ENCODE measurements around the gene HERC5.

The HERC5 gene

GRCh38 chr4:88414755-88415154 is 42.2 kb upstream of the HERC5 start:
- H2AK5ac ChIP-seq (ENCODE audit: low read length) = no peak overlapping the region
- H3K18ac ChIP-seq (ENCODE audit: low read length) = no peak overlapping the region
- H4K5ac ChIP-seq (ENCODE audit: low read length) = no peak overlapping the region
- H3K27me3 ChIP-seq (ENCODE audit: insufficient read depth, low read length, poor library complexity) = no peaks in the 10 kb centered on the region
- H2BK5ac ChIP-seq (ENCODE audit: low read length) = no peak overlapping the region
- no peak overlapping the region for H3K4me2 ChIP-seq (ENCODE audit: low read length)
- H3K36me3 ChIP-seq (ENCODE audit: control insufficient read depth, insufficient read depth, low read length) = no peaks in the 10 kb centered on the region
- H2BK120ac ChIP-seq (ENCODE audit: low read depth, low read length) = no peak overlapping the region
- no peaks in the 10 kb centered on the region for H3K4me1 ChIP-seq (ENCODE audit: control insufficient read depth, low read depth, low read length)
- no peak for DNase-seq
- no peak overlapping the region for H3K23ac ChIP-seq (ENCODE audit: low read length)
- no CpG with 5 or more reads among the region's 4 CpGs for WGBS (ENCODE audit: extremely low coverage, insufficient coverage, low lambda C conversion rate)
- no peak overlapping the region for H3K4ac ChIP-seq (ENCODE audit: low read depth, low read length)
- no peak overlapping the region for H3K9ac ChIP-seq (ENCODE audit: low read length)
- no peaks in the 10 kb centered on the region for H3K79me1 ChIP-seq (ENCODE audit: low read length)
- no peak overlapping the region for H3K4me3 ChIP-seq (ENCODE audit: low read length)
- H4K8ac ChIP-seq (ENCODE audit: low read depth, low read length) = no peak overlapping the region
- H3K56ac ChIP-seq (ENCODE audit: low read length) = no peak overlapping the region
- H3K79me2 ChIP-seq (ENCODE audit: control insufficient read depth, insufficient read depth, low read length) = no peaks in the 10 kb centered on the region
- H3K27ac ChIP-seq (ENCODE audit: low read depth, low read length) = no peak overlapping the region
- no peak overlapping the region for H2BK15ac ChIP-seq (replicated peaks; ENCODE audit: low read depth)

- no peak overlapping the region for H2BK5ac ChIP-seq (ENCODE audit: low read length)
- H3K79me2 ChIP-seq (ENCODE audit: control insufficient read depth, insufficient read depth, low read length) = no peaks in the 10 kb centered on the region
- no peak overlapping the region for H2AK5ac ChIP-seq (ENCODE audit: low read length)
- no peak for DNase-seq
- H4K5ac ChIP-seq (ENCODE audit: low read length) = no peak overlapping the region
- H3K4me2 ChIP-seq (ENCODE audit: low read length) = no peak overlapping the region
- no peaks in the 10 kb centered on the region for H3K79me1 ChIP-seq (ENCODE audit: low read length)
- no peaks in the 10 kb centered on the region for H3K4me1 ChIP-seq (ENCODE audit: control insufficient read depth, low read depth, low read length)
- no peak overlapping the region for H2BK120ac ChIP-seq (ENCODE audit: low read depth, low read length)
- H3K9ac ChIP-seq (ENCODE audit: low read length) = no peak overlapping the region
- no peaks in the 10 kb centered on the region for H3K27me3 ChIP-seq (ENCODE audit: insufficient read depth, low read length, poor library complexity)
- no peak overlapping the region for H2BK15ac ChIP-seq (replicated peaks; ENCODE audit: low read depth)
- WGBS (ENCODE audit: extremely low coverage, insufficient coverage, low lambda C conversion rate) = no CpG with 5 or more reads among the region's 2 CpGs
- no peak overlapping the region for H3K18ac ChIP-seq (ENCODE audit: low read length)
- H3K36me3 ChIP-seq (ENCODE audit: control insufficient read depth, insufficient read depth, low read length) = no peaks in the 10 kb centered on the region
- H3K27ac ChIP-seq (ENCODE audit: low read depth, low read length) = no peak overlapping the region
- no peak overlapping the region for H3K4me3 ChIP-seq (ENCODE audit: low read length)
- no peak overlapping the region for H3K23ac ChIP-seq (ENCODE audit: low read length)
- no peak overlapping the region for H4K8ac ChIP-seq (ENCODE audit: low read depth, low read length)
- no peak overlapping the region for H3K56ac ChIP-seq (ENCODE audit: low read length)
- H3K4ac ChIP-seq (ENCODE audit: low read depth, low read length) = no peak overlapping the region
Observed at GRCh38 chr4:88415982-88416381, 40.9 kb upstream of the HERC5 start.

- no peak overlapping the region for H3K23ac ChIP-seq (ENCODE audit: low read length)
- H4K5ac ChIP-seq (ENCODE audit: low read length) = no peak overlapping the region
- H3K56ac ChIP-seq (ENCODE audit: low read length) = no peak overlapping the region
- H2BK15ac ChIP-seq (replicated peaks; ENCODE audit: low read depth) = no peak overlapping the region
- no peaks in the 10 kb centered on the region for H3K36me3 ChIP-seq (ENCODE audit: control insufficient read depth, insufficient read depth, low read length)
- no peak overlapping the region for H3K18ac ChIP-seq (ENCODE audit: low read length)
- H2BK120ac ChIP-seq (ENCODE audit: low read depth, low read length) = no peak overlapping the region
- H3K9ac ChIP-seq (ENCODE audit: low read length) = no peak overlapping the region
- H3K27me3 ChIP-seq (ENCODE audit: insufficient read depth, low read length, poor library complexity) = no peaks in the 10 kb centered on the region
- no CpG with 5 or more reads among the region's 3 CpGs for WGBS (ENCODE audit: extremely low coverage, insufficient coverage, low lambda C conversion rate)
- no peak overlapping the region for H3K4me3 ChIP-seq (ENCODE audit: low read length)
- H3K79me1 ChIP-seq (ENCODE audit: low read length) = no peaks in the 10 kb centered on the region
- no peak overlapping the region for H2AK5ac ChIP-seq (ENCODE audit: low read length)
- H2BK5ac ChIP-seq (ENCODE audit: low read length) = no peak overlapping the region
- H3K4me2 ChIP-seq (ENCODE audit: low read length) = no peak overlapping the region
- H3K4ac ChIP-seq (ENCODE audit: low read depth, low read length) = no peak overlapping the region
- no peak overlapping the region for H4K8ac ChIP-seq (ENCODE audit: low read depth, low read length)
- no peak overlapping the region for H3K27ac ChIP-seq (ENCODE audit: low read depth, low read length)
- DNase-seq = no peak
- no peaks in the 10 kb centered on the region for H3K79me2 ChIP-seq (ENCODE audit: control insufficient read depth, insufficient read depth, low read length)
- no peaks in the 10 kb centered on the region for H3K4me1 ChIP-seq (ENCODE audit: control insufficient read depth, low read depth, low read length)
Observed at GRCh38 chr4:88418411-88418810, 38.5 kb upstream of the HERC5 start.

DNA sequence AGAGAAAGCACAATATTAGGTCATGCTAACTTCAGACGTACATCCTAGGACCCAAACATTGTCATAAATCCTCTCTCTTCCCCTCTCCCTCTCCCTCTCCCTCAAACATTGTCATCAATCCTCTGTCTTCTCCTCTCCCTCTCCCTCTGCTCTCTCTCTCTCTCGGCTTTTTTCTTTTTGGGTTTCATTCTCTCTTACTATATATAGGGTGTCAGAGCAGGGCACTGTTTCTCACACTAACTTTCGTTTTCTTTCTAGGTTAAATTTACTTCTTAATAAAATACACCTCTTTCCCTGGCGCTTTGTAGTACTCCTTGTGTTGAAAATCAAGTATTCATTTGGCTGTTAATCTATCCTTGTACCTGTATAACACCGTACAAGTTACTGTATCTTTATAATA is 37.0 kb upstream of the HERC5 start:
- no peaks in the 10 kb centered on the region for H3K27me3 ChIP-seq (ENCODE audit: insufficient read depth, low read length, poor library complexity)
- no peak overlapping the region for H2BK5ac ChIP-seq (ENCODE audit: low read length)
- no peak overlapping the region for H2AK5ac ChIP-seq (ENCODE audit: low read length)
- H3K23ac ChIP-seq (ENCODE audit: low read length) = no peak overlapping the region
- H3K79me2 ChIP-seq (ENCODE audit: control insufficient read depth, insufficient read depth, low read length) = no peaks in the 10 kb centered on the region
- no peak overlapping the region for H3K4me2 ChIP-seq (ENCODE audit: low read length)
- H4K8ac ChIP-seq (ENCODE audit: low read depth, low read length) = no peak overlapping the region
- no peaks in the 10 kb centered on the region for H3K4me1 ChIP-seq (ENCODE audit: control insufficient read depth, low read depth, low read length)
- DNase-seq = no peak
- H4K5ac ChIP-seq (ENCODE audit: low read length) = no peak overlapping the region
- H3K27ac ChIP-seq (ENCODE audit: low read depth, low read length) = no peak overlapping the region
- H3K18ac ChIP-seq (ENCODE audit: low read length) = no peak overlapping the region
- H3K56ac ChIP-seq (ENCODE audit: low read length) = no peak overlapping the region
- WGBS (ENCODE audit: extremely low coverage, insufficient coverage, low lambda C conversion rate) = no CpG with 5 or more reads among the region's 5 CpGs
- no peaks in the 10 kb centered on the region for H3K36me3 ChIP-seq (ENCODE audit: control insufficient read depth, insufficient read depth, low read length)
- no peak overlapping the region for H3K4me3 ChIP-seq (ENCODE audit: low read length)
- H2BK120ac ChIP-seq (ENCODE audit: low read depth, low read length) = no peak overlapping the region
- H3K9ac ChIP-seq (ENCODE audit: low read length) = no peak overlapping the region
- no peak overlapping the region for H3K4ac ChIP-seq (ENCODE audit: low read depth, low read length)
- H2BK15ac ChIP-seq (replicated peaks; ENCODE audit: low read depth) = no peak overlapping the region
- H3K79me1 ChIP-seq (ENCODE audit: low read length) = no peaks in the 10 kb centered on the region

DNA sequence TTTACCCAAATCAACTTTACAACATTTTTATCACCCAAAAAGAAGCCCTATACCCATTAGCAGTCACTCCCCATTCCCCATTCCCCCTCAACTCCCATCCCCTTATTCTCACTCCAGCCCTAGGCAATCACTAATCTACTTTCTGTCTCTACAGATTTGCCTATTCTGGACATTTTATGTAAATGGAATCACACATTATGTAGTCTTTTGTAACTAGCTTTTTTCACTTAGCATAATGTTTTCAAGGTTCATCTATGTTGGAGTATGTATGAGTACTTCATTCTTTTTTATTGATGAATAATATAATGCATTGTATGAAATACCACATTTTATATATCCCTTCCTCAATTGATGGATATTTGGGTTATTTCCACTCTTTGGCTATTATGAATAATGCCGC is 36.1 kb upstream of the HERC5 start:
- WGBS (ENCODE audit: extremely low coverage, insufficient coverage, low lambda C conversion rate) = no CpG with 5 or more reads among the region's 1 CpG
- DNase-seq = no peak
- H4K8ac ChIP-seq (ENCODE audit: low read depth, low read length) = no peak overlapping the region
- H3K79me1 ChIP-seq (ENCODE audit: low read length) = no peaks in the 10 kb centered on the region
- H3K27ac ChIP-seq (ENCODE audit: low read depth, low read length) = no peak overlapping the region
- H2BK5ac ChIP-seq (ENCODE audit: low read length) = no peak overlapping the region
- no peak overlapping the region for H3K56ac ChIP-seq (ENCODE audit: low read length)
- no peak overlapping the region for H2BK15ac ChIP-seq (replicated peaks; ENCODE audit: low read depth)
- H3K36me3 ChIP-seq (ENCODE audit: control insufficient read depth, insufficient read depth, low read length) = no peaks in the 10 kb centered on the region
- no peak overlapping the region for H4K5ac ChIP-seq (ENCODE audit: low read length)
- H3K18ac ChIP-seq (ENCODE audit: low read length) = no peak overlapping the region
- H3K4ac ChIP-seq (ENCODE audit: low read depth, low read length) = no peak overlapping the region
- no peak overlapping the region for H3K23ac ChIP-seq (ENCODE audit: low read length)
- no peak overlapping the region for H2AK5ac ChIP-seq (ENCODE audit: low read length)
- H3K4me3 ChIP-seq (ENCODE audit: low read length) = no peak overlapping the region
- H3K27me3 ChIP-seq (ENCODE audit: insufficient read depth, low read length, poor library complexity) = no peaks in the 10 kb centered on the region
- H3K9ac ChIP-seq (ENCODE audit: low read length) = no peak overlapping the region
- no peaks in the 10 kb centered on the region for H3K79me2 ChIP-seq (ENCODE audit: control insufficient read depth, insufficient read depth, low read length)
- H2BK120ac ChIP-seq (ENCODE audit: low read depth, low read length) = no peak overlapping the region
- no peaks in the 10 kb centered on the region for H3K4me1 ChIP-seq (ENCODE audit: control insufficient read depth, low read depth, low read length)
- H3K4me2 ChIP-seq (ENCODE audit: low read length) = no peak overlapping the region

DNA sequence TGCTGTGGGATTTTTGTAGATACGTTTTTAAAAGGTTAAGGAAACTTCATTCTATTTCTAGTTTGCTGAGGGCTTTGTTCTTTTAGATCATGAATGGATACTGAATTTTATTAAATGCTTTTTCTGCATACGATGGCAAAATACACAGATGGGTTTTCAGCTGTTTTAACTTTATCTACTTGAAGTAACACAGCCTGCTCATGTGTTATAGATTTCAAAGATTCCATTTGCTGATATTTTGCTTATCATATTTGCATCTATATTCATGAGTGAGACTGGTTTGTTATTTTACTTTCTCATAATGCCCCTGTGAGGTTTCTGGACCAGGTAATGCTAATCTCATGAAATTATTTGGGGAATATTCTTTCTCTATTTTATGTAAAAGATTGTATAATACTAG is 34.5 kb upstream of the HERC5 start:
- no peak overlapping the region for H3K9ac ChIP-seq (ENCODE audit: low read length)
- no peak overlapping the region for H3K4ac ChIP-seq (ENCODE audit: low read depth, low read length)
- H4K5ac ChIP-seq (ENCODE audit: low read length) = no peak overlapping the region
- no peaks in the 10 kb centered on the region for H3K4me1 ChIP-seq (ENCODE audit: control insufficient read depth, low read depth, low read length)
- H3K56ac ChIP-seq (ENCODE audit: low read length) = no peak overlapping the region
- H3K79me2 ChIP-seq (ENCODE audit: control insufficient read depth, insufficient read depth, low read length) = no peaks in the 10 kb centered on the region
- no peaks in the 10 kb centered on the region for H3K36me3 ChIP-seq (ENCODE audit: control insufficient read depth, insufficient read depth, low read length)
- H3K18ac ChIP-seq (ENCODE audit: low read length) = no peak overlapping the region
- no peak for DNase-seq
- no peak overlapping the region for H2AK5ac ChIP-seq (ENCODE audit: low read length)
- H3K23ac ChIP-seq (ENCODE audit: low read length) = no peak overlapping the region
- no peak overlapping the region for H4K8ac ChIP-seq (ENCODE audit: low read depth, low read length)
- H2BK120ac ChIP-seq (ENCODE audit: low read depth, low read length) = no peak overlapping the region
- no peak overlapping the region for H3K4me2 ChIP-seq (ENCODE audit: low read length)
- WGBS (ENCODE audit: extremely low coverage, insufficient coverage, low lambda C conversion rate) = no CpG with 5 or more reads among the region's 2 CpGs
- no peak overlapping the region for H2BK15ac ChIP-seq (replicated peaks; ENCODE audit: low read depth)
- H3K27ac ChIP-seq (ENCODE audit: low read depth, low read length) = no peak overlapping the region
- no peaks in the 10 kb centered on the region for H3K27me3 ChIP-seq (ENCODE audit: insufficient read depth, low read length, poor library complexity)
- H3K79me1 ChIP-seq (ENCODE audit: low read length) = no peaks in the 10 kb centered on the region
- H2BK5ac ChIP-seq (ENCODE audit: low read length) = no peak overlapping the region
- H3K4me3 ChIP-seq (ENCODE audit: low read length) = no peak overlapping the region

Measured in mesendoderm (in vitro differentiated cells).